DOHH2 (cell line): ENCODE results near the gene TUBA4B.
A peak's percentile ranks its signal among the peaks of the same experiment; 100 is the strongest.

Experiments used
- H3F3A ChIP-seq: fragments of 200-600 bp; sonication (generic), shearing (Covaris generic); 2 replicates; pipeline ENCODE4 v1.6.0; 2016; ENCODE audit warnings: antibody characterized with exemption, mild to moderate bottlenecking; ENCODE audit not compliant: control insufficient read depth, insufficient read depth
- H3K27ac ChIP-seq: fragments of 200-600 bp; sonication (generic); 2 replicates; pipeline ENCODE4 v1.5.1; 2014; ENCODE audit warnings: low read depth, mild to moderate bottlenecking, low read length, moderate library complexity
- H3K27me3 ChIP-seq: fragments of 200-600 bp; sonication (generic); 2 replicates; pipeline ENCODE4 v1.6.1; 2014; ENCODE audit warnings: mild to moderate bottlenecking, low read length, mixed read lengths; ENCODE audit not compliant: control insufficient read depth
- H3K36me3 ChIP-seq: fragments of 200-600 bp; sonication (generic); 2 replicates; pipeline ENCODE4 v1.6.1; 2014; ENCODE audit warnings: mild to moderate bottlenecking, low read length, moderate library complexity, mixed read lengths; ENCODE audit not compliant: control insufficient read depth
- H3K4me1 ChIP-seq: fragments of 200-600 bp; sonication (generic); 2 replicates; pipeline ENCODE4 v1.6.1; 2014; ENCODE audit warnings: mild to moderate bottlenecking, low read length, mixed read lengths; ENCODE audit not compliant: control insufficient read depth
- H3K4me2 ChIP-seq: fragments of 200-600 bp; sonication (generic); 2 replicates; pipeline ENCODE4 v1.6.0; 2014; ENCODE audit warnings: mild to moderate bottlenecking, low read length, moderate library complexity
- H3K4me3 ChIP-seq: fragments of 200-600 bp; sonication (generic); 2 replicates; pipeline ENCODE4 v1.5.1; 2014; ENCODE audit warnings: mild to moderate bottlenecking, low read length, mixed read lengths
- H3K79me2 ChIP-seq: fragments of 200-600 bp; sonication (generic); 2 replicates; pipeline ENCODE4 v1.6.1; 2014; ENCODE audit warnings: mild to moderate bottlenecking, low read length, mixed read lengths; ENCODE audit not compliant: control insufficient read depth
- H3K9me2 ChIP-seq: fragments of 200-600 bp; sonication (generic); replicated peaks from 2 replicates; pipeline ENCODE4 v1.6.1; 2014; ENCODE audit warnings: mild to moderate bottlenecking, low read length, mixed read lengths; ENCODE audit not compliant: control insufficient read depth
- H3K9me3 ChIP-seq: fragments of 200-600 bp; sonication (generic); 2 replicates; pipeline ENCODE4 v1.6.1; 2014; ENCODE audit warnings: antibody characterized with exemption, low read length, mixed read lengths; ENCODE audit not compliant: control insufficient read depth, insufficient read depth
- H4K20me1 ChIP-seq: fragments of 200-600 bp; sonication (generic); 2 replicates; pipeline ENCODE4 v1.6.0; 2014; ENCODE audit warnings: low read depth, mild to moderate bottlenecking, antibody characterized with exemption, low read length, moderate library complexity; ENCODE audit not compliant: control insufficient read depth, insufficient read depth
- EZH2phosphoT487 ChIP-seq: fragments of 200-600 bp; sonication (generic); IDR thresholded peaks from 2 replicates; pipeline ENCODE4 v1.6.1; 2017; ENCODE audit warnings: borderline replicate concordance, mild to moderate bottlenecking, antibody characterized with exemption, low read length, moderate library complexity, mixed read lengths
- TF ChIP-seq, protein P1 (sequence below): fragments of 200-600 bp; sonication (generic); IDR thresholded peaks from one replicate; pipeline ENCODE4 v1.5.1; 2014; ENCODE audit warnings: antibody characterized with exemption, mild to moderate bottlenecking, low read depth, low read length; ENCODE audit not compliant: poor library complexity, severe bottlenecking

TUBA4B gene

DNA sequence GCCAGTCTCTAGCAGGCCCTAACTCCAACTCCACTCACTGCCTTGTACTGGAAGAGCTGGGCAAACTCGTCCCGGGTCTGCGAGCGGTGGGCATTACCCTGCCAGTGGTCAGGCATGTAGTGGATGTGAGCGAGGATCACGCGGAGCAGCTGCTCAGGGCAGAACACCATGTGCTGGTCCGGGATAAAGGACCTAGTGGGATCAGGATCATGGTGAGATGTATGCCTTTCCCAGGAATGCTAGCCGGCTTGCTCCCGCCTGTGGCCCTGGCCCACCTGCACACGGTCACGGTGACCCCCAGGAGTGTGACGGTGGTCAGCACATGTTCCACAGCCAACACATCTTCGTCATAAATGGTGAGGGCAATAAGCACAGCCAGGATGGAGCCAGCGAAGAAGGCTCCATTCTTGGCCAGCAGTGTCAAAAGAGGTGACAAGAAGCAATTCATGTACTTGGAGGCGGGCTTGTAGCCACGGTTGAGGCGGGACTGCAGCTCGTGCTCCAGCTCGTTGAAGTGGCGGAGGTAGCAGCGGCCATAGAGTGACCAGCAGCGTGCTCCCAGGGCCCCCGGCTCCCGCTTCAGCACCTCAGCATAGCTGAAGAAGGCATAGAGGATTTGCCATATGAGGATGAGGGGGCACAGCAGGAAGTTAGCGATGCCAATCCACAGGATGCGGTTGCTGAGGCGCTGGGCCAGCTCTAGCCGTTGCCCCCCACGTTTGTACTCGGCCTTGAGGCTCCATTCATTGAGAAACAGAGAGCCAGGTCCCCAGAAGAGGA, 29.0 kb upstream of the TUBA4B start:
- Histone ChIP-seq H3F3A (no peaks in the 10 kb centered on the region), H3K27ac (no peak overlapping the region), H3K27me3 (no peaks in the 10 kb centered on the region), H3K79me2 (peaks cover 21% of the 10 kb centered on the region), H4K20me1 (no peaks in the 10 kb centered on the region), H3K4me2 (no peak overlapping the region), H3K9me2 (no peaks in the 10 kb centered on the region), H3K4me1 (peaks cover 16% of the 10 kb centered on the region), H3K4me3 (no peak overlapping the region), H3K36me3 (peaks cover 78% of the 10 kb centered on the region), H3K9me3 (no peaks in the 10 kb centered on the region)
- TF ChIP-seq, protein P1, sequence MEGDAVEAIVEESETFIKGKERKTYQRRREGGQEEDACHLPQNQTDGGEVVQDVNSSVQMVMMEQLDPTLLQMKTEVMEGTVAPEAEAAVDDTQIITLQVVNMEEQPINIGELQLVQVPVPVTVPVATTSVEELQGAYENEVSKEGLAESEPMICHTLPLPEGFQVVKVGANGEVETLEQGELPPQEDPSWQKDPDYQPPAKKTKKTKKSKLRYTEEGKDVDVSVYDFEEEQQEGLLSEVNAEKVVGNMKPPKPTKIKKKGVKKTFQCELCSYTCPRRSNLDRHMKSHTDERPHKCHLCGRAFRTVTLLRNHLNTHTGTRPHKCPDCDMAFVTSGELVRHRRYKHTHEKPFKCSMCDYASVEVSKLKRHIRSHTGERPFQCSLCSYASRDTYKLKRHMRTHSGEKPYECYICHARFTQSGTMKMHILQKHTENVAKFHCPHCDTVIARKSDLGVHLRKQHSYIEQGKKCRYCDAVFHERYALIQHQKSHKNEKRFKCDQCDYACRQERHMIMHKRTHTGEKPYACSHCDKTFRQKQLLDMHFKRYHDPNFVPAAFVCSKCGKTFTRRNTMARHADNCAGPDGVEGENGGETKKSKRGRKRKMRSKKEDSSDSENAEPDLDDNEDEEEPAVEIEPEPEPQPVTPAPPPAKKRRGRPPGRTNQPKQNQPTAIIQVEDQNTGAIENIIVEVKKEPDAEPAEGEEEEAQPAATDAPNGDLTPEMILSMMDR: no peak
- no peak for TF ChIP-seq EZH2phosphoT487

DNA sequence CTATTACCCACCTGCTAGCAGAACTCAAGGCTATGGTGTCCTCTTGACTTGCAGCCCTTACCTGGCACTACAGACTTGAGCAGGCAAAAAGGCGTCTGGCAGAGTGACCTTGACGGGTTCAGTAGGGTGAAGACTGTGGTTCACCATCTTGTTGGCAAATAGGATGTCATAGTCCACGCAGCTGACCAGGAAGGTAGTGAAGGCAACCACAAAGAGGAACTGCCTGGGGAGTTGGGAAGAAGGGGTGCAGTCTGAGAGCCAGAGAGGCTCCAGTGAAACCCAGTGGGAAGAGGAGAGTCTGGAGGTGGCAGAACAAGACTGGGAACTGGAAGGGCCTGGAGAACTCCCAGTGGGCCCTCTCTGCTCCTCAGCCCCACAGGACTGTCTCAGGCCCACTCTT, 27.7 kb upstream of the TUBA4B start:
- Histone ChIP-seq H3K4me2 (no peak overlapping the region), H3K4me3 (no peak overlapping the region), H3F3A (no peaks in the 10 kb centered on the region), H3K9me3 (no peaks in the 10 kb centered on the region), H3K9me2 (no peaks in the 10 kb centered on the region), H3K4me1 (peaks cover 12% of the 10 kb centered on the region), H3K27me3 (no peaks in the 10 kb centered on the region), H3K36me3 (peaks cover 68% of the 10 kb centered on the region), H4K20me1 (no peaks in the 10 kb centered on the region), H3K79me2 (peaks cover 29% of the 10 kb centered on the region), H3K27ac (no peak overlapping the region)
- TF ChIP-seq EZH2phosphoT487: no peak
- TF ChIP-seq, protein P1: no peak

DNA sequence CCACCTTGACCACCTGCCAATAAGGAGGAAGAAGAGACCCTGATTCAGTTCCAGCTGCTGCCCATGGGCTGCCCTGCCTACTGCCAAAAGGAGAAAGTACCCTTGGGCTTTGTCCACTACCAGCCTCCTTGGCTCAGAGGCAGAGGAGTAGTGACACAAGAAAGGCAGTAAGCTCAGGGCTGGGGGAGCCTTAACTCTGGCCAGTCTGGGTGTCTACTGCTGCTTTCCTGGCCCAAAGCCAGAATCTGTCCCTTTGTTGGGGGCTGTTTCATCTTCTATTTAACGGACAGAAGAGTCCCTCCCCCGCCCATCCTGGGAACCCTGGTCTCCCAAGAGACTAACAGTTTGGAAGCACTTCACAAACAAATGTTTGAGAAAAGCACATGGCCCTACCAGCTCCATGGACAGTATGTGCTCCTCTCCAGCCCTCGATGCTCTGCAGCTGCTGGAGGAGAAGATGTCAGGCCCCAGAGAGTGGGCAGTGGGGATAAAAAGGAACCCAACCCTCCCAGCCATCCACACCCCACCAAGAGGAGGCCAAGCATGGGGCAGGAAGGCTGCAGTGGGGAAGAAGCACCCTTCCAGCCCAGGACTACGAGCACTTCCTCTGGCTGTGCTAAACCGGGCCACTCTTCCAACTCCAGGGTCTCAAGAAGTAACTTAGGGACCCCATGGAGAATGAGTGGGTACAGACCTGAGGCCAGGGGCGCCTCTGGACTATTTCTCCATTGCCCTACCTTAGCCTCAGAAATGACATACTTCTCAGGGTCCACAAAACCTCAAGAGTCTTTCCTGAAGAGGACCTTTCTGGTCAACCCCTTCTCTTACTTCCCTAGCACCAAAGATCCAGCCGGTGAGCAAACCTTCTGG, 24.8 kb upstream of the TUBA4B start:
- Histone ChIP-seq H3F3A (no peaks in the 10 kb centered on the region; the same call in 1 of the 2 replicates), H3K9me3 (no peaks in the 10 kb centered on the region), H4K20me1 (no peaks in the 10 kb centered on the region), H3K79me2 (peaks cover 53% of the 10 kb centered on the region), H3K9me2 (no peaks in the 10 kb centered on the region), H3K4me1 (peaks cover 31% of the 10 kb centered on the region), H3K4me3 (peak overlapping the region; percentile 88), H3K4me2 (peak overlapping the region; percentile 84), H3K27ac (peak overlapping the region; percentile 72; the same call in 1 of the 2 replicates), H3K36me3 (peaks cover 74% of the 10 kb centered on the region), H3K27me3 (no peaks in the 10 kb centered on the region)
- TF ChIP-seq, protein P1: no peak
- no peak for TF ChIP-seq EZH2phosphoT487
